ENCODE results near the gene ADRA2B.
A peak's percentile ranks its signal among the peaks of the same experiment; 100 is the strongest.

Gene ADRA2B

DNA sequence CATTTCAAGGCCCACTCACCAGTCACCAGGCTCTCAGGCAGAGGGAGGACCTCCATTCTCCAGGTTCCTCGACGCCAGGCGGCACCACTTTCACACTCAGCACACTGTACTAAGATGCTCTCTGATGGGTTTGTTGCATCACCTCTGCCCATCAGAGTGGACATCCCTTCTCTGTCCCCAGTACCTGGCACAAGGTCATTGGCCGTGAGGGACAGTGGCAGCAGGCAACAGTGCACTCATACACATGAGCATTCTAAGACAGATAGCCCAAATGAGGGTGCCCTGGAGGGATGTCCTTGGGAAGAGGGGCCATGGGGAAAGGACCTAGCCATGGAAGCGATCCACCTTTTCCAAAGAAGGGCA is 3.0 kb upstream of the ADRA2B start:
- FAIRE-seq (peak; percentile 35), DNase-seq (ENCODE audit: low spot score) (no peak)

DNA sequence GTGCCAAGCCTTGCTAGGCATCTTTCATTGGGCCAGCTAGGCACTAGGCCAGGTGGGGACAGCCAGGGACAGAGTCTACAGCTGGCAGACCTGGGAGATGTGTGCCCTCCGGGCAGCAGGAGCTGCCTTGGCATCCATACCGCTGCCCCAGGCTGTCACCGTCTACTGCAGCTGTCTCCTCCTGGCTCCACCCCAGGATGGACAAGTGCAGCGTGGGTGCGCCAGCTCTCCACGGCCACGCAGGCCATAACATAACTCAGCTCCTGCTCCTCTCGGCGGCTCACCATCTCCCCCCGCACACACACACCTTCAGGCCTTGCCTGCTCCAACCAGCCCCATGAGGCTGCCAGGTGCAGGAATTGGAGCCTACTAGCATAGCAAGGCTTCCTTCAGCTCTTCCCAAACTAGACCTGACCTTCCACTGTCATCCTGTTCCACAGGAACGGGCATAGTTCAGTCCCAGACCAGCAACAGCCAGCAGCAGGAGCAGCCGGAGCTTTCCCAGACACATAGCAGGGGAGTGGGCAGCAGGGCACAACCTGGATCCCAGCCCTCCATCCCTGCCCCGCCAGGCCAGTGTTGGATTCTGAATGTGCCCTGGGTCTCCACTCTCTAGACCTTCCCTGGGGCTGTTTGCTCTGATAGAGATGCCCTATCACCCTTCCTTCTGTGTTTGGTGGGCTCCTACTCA is 2.5 kb upstream of the ADRA2B start:
- no peak for FAIRE-seq

DNA sequence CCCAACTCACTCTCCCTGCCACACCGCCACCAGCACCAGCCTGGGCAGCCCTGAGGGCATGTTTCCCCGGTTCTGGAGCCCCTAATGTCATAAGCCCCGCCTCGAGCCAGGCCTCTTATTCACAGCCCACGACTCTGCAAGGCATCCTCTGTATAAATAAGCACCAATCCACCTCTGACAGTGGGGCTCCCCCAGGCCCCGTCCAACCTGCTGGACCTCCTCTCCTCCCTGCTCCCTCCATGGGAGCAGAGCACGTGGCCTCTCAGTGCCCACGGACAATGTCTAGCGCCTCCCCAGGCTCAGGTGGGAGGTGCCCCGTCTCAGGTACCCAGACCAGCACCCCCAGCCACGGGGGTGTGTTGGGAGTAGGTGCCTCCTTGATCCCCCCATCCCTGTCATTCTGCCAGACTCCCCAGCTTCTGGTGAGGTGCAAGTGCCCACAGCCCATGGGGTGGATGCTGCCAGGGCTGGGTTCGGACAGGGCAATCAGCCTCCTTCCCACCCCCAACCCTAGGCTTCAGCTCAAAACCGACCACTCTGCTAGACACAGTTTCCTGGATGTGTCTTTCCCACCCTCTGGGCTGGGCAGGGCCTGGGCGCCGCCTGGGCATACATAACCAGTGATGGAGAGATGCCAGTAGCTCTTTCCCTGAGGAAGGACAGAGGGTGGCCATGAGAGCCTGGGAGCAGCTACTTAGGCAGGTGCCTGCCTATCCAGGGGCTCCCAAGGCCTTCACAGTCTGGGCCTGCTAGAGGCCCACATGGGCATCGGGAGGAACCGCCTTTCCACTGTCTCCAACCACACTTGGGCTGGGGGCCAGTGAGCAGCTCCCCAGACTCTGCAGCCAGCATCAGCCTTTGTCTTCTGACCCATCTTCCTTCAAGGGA is 1.6 kb upstream of the ADRA2B start:
- FAIRE-seq: no peak
- DNase-seq (ENCODE audit: low spot score): peak; percentile 53

More for the DNA sequence above, 2.5 kb upstream of the ADRA2B start:
- no peak for DNase-seq (ENCODE audit: low spot score)

DNA sequence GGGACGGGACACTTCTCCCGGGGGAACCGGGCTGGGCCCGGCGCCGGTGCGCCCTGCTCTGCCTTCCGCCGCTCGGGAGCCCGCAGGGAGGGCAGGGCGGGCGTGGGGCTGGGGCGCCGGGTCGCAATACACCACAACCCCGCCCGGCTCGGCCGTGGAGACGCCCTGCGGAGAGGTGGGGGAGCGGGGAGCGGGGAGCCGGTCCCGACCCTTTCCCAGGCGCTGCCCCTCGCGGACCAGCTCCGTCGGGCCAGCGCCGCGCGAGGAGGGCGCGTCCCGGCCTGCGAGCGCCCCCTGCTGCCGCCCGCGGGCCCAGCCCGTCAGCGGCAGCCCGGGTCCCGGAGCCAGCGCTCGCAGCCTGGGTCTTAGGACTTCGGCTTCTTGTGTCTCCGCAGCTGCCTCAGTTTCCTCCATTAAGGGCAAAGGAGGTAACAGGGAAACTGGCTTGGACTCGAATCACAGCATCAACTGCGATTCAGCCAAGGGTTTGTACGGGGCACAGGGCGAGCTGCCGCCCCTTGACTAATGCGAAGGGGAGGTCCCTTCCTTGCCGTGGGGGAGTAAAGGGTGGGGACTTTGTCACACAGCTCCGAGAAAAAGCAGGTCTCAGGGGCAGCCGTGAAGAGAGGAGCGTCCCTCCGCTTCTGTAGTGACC is 635 bp upstream of the ADRA2B start:
- DNase-seq (ENCODE audit: low spot score) (peak; percentile 96), FAIRE-seq (peak; percentile 52)

DNA sequence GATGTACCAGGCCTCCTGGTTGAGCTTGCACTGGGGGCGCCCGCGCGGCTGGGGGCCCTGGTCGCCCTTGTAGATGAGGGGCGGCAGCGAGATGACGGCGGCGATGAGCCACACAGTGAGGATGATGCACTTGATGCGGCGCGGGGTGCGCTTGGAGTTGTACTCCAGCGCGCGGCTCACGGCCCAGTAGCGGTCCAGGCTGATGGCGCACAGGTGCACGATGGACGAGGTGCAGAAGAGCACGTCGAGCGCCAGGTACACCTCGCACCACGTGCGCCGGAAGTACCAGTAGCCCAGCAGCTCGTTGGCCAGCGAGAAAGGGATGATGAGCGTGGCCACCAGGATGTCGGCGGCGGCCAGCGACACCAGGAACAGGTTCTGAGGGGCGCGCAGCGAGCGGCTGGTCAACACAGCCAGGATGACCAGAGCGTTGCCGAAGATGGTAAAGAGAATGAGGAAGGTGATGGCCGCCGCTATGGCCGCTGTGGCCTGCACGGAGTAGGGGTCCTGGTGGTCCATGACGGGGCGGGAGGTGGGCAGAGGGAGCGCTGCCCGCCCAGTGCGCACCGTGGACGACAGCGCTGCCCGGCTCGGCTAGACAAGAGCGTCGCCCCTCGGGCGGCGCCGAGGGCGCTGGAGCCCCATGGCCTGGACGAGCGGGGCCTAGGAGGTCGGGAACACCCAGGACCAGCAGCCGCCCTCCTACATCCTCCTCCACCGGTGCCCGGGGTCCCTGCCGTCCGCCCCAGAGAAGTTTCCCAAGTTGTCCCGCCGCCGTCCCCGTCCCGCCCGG is 544 bp downstream of the ADRA2B start:
- FAIRE-seq (no peak), DNase-seq (ENCODE audit: low spot score) (no peak)

- DNase-seq (ENCODE audit: low spot score): no peak
Measured at GRCh38 chr2:96114903-96115581, 1.3 kb downstream of the ADRA2B start.

DNA sequence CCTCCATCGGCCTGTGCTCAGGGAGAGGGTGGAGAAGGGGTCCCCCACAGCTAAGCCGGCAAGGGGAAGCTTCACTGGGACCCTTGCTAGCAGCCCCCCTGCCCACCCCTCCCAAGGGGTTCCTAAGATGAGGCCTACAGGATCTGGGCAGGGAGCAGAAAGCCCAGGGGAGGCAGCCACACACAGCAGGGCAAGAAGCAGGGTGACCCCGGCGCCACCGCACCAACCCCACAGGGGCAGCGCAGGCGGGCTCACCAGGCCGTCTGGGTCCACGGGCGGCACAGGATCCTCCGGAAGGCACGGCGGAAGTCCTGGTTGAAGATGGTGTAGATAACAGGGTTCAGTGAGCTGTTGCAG is 1.8 kb downstream of the ADRA2B start:
- DNase-seq (ENCODE audit: low spot score): no peak
- no peak for FAIRE-seq

More at GRCh38 chr2:96114903-96115581, 1.3 kb downstream of the ADRA2B start:
- no peak for FAIRE-seq

DNA sequence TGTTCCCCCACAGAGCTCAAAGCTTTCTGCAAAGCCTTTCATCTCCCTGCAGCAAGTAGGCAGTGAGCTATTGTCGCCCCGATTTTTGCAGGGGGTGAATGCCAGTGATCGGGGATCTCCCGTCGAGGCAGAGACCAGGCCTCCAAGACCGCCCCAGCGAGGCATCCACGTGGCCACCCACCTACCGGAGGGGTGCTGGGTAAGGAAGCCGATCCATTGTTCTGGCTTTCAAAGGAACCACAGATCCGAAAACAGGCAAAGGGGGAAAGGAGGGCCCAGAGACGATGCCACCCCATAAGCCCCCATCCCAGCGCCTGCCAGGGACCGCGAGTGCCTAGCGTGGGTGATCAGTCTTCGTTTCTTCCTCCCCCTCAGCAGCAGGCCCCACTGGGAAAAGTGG is 2.4 kb downstream of the ADRA2B start:
- DNase-seq (ENCODE audit: low spot score) (no peak), FAIRE-seq (no peak)

- DNase-seq (ENCODE audit: low spot score) (no peak), FAIRE-seq (no peak)
Measured at GRCh38 chr2:96113367-96113677, 3.0 kb downstream of the ADRA2B start.

DNA sequence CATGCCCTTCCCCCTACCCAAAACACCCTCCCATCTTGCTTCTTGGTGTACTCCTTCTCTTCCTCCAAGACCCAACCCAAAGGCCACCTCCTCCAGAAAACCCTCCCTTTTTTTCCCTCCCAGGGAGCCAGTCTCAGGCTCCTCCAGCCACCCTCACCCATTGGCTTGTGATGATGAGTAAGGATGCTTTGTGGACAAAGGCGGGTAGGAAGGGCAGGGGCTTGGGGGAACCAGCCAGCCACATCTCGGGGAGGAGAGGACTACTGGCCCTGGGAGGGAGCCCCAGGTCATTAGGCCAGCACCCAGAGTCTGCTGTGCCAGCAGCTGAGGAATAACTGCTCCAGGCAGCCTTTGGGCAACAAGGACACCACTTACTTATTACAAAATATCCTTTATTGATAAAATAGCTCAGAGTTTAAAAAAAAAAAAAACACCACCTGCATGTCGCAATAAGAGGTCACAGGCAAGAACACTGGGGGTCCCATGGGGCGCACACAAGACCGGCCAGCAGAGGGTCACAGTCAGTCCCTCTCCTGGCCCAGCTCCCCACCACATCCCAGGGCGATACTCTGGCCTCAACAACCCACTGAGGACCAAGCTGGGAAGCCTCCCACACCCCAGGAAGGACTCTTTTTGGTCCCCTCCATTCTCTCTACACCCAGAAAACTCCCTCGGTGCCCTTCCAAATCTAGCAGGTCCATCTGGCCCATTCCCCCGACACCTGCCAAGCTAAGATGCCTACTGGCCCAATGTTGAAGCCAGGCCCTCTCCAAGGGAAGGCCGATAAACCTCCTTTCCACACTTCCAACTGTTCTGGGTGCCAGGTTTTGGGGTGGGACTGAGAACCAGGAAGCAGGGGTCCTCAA is 3.6 kb downstream of the ADRA2B start:
- no peak for FAIRE-seq
- DNase-seq (ENCODE audit: low spot score): no peak

DNA sequence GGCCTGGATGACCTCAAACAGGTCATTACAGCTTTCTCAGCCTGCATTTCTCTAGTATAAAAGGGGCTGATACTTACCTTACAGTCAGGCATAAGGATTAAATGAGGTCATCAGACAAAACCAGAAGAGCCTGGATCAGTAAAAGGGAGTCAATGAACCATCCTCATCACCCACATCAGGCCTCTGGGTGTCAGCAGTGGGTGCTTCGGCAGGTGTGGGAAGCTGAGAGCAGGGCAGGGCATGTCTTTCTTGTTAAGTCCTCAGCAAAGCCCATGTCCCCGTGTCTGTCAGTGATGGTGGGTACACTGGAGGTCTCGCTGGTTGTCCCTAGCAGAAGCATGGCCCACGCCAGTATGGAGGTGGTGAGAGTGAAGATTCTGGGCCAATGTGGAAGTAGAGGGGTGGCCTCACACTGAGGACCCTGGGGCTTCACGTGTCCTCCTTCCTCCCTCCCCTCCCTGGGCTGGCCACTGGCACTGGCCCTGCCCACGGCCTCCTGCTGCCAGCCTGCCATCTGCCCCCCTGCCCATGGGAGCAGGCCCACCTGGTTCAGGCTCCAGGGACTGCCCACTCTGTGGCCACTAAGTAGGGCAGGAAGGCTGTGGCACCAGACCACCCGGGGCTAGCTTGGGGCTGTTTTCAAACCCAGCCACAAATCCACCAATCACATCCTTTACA is 4.4 kb downstream of the ADRA2B start:
- FAIRE-seq (no peak), DNase-seq (ENCODE audit: low spot score) (no peak)

GRCh38 chr2:96111257-96111640 is 5.1 kb downstream of the ADRA2B start:
- FAIRE-seq (peak; percentile 40), DNase-seq (ENCODE audit: low spot score) (no peak)

DNA sequence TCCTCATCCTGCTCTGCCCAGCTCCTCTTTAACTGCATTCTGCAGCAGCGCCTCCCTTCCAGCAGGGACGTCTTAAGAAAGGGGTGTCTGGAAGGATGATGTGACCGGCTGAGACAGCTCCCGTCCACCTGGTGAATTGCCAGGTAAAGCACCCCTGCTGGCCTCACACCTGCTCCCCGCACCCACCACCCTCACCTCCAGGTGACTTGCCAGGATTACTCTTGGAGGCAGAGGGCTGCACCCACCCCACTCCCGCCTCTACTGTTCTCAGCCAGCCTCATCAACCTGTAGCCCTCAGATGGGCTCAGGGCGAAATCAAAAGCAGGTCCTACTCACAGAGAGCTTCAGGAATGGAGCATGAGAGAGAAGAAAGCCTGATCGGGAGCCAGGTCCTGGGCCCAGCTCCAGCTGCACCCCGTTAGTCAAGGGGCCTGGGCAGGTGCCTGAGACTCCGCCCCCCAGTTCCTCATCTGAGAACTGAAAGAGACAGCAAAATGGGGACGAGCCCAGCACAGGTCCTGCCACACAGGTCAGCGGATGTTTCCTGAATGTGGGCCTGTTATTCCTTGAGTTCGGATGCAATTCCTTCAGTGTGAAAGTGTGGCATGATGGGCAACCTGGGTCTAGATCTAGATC is 5.6 kb downstream of the ADRA2B start:
- FAIRE-seq: peak; percentile 48
- DNase-seq (ENCODE audit: low spot score): no peak

- FAIRE-seq (no peak), DNase-seq (ENCODE audit: low spot score) (no peak)
Measured at GRCh38 chr2:96109931-96110511, 6.3 kb downstream of the ADRA2B start.

GRCh38 chr2:96109361-96109680 is 7.0 kb downstream of the ADRA2B start:
- FAIRE-seq: peak; percentile 30

DNA sequence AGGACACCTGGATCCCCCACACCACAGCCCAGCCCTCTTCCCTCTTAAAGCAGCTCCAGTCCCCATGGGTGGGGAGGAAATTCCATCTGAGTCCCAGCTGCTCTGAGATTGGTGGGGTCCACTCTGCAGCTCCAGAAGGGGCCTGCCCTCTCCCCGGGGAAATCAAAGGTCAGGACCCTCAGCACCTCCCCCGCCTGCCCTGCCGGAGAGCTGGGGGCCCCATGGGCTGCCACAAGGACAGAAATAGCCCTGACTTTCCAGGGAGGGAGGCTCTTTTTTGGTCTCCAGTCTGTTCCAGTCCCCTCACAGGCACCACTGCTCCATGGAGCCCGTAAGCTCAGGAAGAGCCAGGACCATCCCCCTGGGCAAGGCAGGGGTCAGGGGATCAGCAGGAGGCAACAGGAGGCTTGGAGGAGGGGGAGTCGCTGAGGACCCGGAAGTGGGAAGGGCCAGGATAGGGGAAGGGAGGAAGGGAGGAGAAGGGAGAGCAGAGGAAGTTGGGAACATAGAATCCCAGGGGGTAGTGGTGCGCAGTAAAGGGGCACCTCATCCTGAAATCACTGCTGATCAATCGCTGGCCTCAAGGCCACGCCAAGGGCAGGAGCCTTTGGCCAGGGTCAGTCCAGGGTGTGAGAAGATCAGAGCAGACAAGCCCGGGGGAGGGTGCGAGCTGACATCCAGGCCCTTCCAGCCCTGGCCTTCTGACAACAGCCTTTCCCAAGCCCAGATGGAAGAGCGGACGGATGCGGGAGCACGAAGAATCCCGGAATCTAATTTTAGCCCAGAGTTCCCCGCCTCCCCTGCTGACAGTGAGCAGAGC is 7.6 kb downstream of the ADRA2B start:
- FAIRE-seq (no peak), DNase-seq (ENCODE audit: low spot score) (no peak)

More at GRCh38 chr2:96109361-96109680, 7.0 kb downstream of the ADRA2B start:
- DNase-seq (ENCODE audit: low spot score): no peak

- no peak for DNase-seq (ENCODE audit: low spot score)
- no peak for FAIRE-seq
Measured at GRCh38 chr2:96108151-96108540, 8.2 kb downstream of the ADRA2B start.

DNA sequence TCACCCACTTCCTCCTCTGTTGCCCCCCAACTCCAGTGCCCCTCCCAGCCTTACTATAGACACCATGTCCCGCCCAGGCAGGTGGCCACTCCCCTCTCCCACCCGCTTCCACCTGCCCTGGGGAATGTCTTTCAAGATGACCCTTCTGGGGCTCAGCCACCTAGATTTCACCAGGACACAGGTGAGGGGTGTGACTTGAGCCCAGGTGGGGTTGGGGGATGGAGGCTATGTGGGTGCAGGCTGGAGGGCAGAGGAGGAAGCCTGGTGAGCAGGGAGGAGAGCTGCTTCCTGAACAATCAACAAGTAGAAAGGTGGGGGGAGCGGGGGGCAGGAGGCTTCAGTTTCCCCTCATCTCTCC is 8.7 kb downstream of the ADRA2B start:
- DNase-seq (ENCODE audit: low spot score): no peak
- no peak for FAIRE-seq

All from urothelium cell line (cell line).